Activated T-helper 1 cell treated with anti-CD3 and anti-CD28 coated beads, Interleukin-12 subunit alpha, Interleukin-12 subunit beta, Interleukin-2, Interleukin-4 antibody, amounts not matched to agents 30 ng/mL and 10 ng/mL and 1 ng/mL, durations not matched to agents 14 hours and 24 hours and 36 hours (primary cell): Measurements from ENCODE around the gene SEZ6L2. TPM values are rescaled to one million over a fixed set of nuclear protein-coding genes. Genes with fewer than 3 reads are reported as not detected.
A peak's percentile ranks its signal among the peaks of the same experiment; 100 is the strongest.

Experiments used
- DNase-seq: peaks from one replicate; pipeline ENCODE4 v3.0.0; 2021; ENCODE audit warnings: low spot score
- H3K27ac Mint-ChIP-seq: one replicate; pipeline ENCODE4 v1.8.0; 2021; ENCODE audit warnings: mild to moderate bottlenecking, mixed read lengths
- H3K27me3 Mint-ChIP-seq: one replicate; pipeline ENCODE4 v1.8.0; 2022; ENCODE audit warnings: mild to moderate bottlenecking, moderate library complexity, mixed read lengths; ENCODE audit not compliant: insufficient read depth
- H3K36me3 Mint-ChIP-seq: one replicate; pipeline ENCODE4 v1.8.0; 2021; ENCODE audit warnings: low read depth, mixed read lengths
- H3K4me1 Mint-ChIP-seq: one replicate; pipeline ENCODE4 v1.8.0; 2021; ENCODE audit warnings: low read depth, mixed read lengths
- H3K4me3 Mint-ChIP-seq: one replicate; pipeline ENCODE4 v1.8.0; 2021; ENCODE audit warnings: mild to moderate bottlenecking, moderate library complexity, mixed read lengths
- H3K9me3 Mint-ChIP-seq: one replicate; pipeline ENCODE4 v1.8.0; 2021; ENCODE audit warnings: mixed read lengths
- intact Hi-C: fragments of 100-400 bp; cut with micrococcal nuclease; formaldehyde crosslinking; loops from one replicate; pipeline ENCODE4 v1.15.1; 2024
- total RNA-seq: library from RNA; stranded (reverse); gene quantifications from 2 replicates; pipeline ENCODE4 v1.2.3, GENCODE V29; 2022

Gene SEZ6L2
- total RNA-seq, 1 donor from 2014 or later: 0.16 TPM

DNA sequence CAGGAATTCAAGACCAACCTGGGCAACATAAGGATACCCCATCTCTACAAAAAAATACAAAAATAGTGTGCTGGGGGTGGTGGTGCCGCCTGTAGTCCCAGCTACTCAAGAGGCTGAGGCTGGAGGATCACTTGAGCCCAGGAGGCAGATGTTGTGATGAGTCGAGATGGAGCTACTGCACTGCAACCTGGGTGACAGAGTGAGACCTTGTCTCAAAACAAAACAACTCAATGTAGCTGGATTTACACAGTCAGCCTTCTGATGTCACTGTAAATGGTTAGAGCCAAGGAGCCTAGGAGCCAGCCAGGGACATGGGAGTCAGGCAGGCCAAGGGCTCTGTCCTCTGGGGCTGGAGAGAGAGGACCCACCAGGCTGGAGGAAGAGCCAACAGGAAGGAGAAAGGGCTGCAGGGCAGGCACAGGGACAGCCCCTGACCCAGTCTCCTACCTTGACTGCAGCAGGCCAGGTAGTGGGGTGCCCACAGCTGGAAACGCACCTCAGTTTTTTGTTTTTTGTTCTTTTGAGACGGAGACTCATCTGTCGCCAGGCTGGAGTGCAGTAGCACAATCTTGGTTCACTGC, 44.7 kb downstream of the SEZ6L2 start:
- Mint-ChIP-seq H3K4me1 (no peaks in the 10 kb centered on the region), H3K36me3 (peaks cover 18% of the 10 kb centered on the region), H3K27me3 (no peaks in the 10 kb centered on the region), H3K4me3 (no peak overlapping the region), H3K9me3 (no peaks in the 10 kb centered on the region), H3K27ac (no peak overlapping the region)
- DNase-seq: no peak
- intact Hi-C loops: no loop called here

DNA sequence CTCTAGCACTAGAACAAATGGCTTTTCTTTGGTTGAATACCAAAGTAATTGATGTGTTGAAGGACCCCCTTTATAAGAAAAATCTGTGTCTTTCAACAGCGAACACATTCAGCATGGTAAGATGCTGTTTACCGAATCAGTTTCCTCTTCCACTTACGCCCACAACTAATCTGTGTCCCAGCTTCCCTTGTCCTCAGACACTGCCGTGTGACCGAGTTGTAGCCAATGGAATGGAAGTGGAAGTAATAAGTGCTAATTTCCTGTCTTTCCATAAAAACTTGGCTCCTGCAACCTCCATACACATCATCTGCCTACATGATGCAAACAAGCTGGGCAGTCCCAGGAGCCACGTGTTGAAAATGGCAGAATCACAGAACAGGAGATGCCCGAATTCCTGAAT, 46.7 kb downstream of the SEZ6L2 start:
- no peaks in the 10 kb centered on the region for H3K27me3 Mint-ChIP-seq
- H3K4me1 Mint-ChIP-seq: peaks cover 5% of the 10 kb centered on the region
- no peak overlapping the region for H3K27ac Mint-ChIP-seq
- no peak overlapping the region for H3K4me3 Mint-ChIP-seq
- H3K9me3 Mint-ChIP-seq: no peaks in the 10 kb centered on the region
- no peak for DNase-seq
- intact Hi-C loops: no loop called here
- H3K36me3 Mint-ChIP-seq: peaks cover 20% of the 10 kb centered on the region

- Mint-ChIP-seq H3K9me3 (no peaks in the 10 kb centered on the region), H3K4me3 (no peak overlapping the region), H3K27ac (no peak overlapping the region), H3K27me3 (no peaks in the 10 kb centered on the region), H3K4me1 (peaks cover 5% of the 10 kb centered on the region), H3K36me3 (peaks cover 23% of the 10 kb centered on the region)
- DNase-seq: no peak
- intact Hi-C loops: no loop called here
These were observed 48.4 kb downstream of the SEZ6L2 start for GRCh38 chr16:29850998-29851397.

GRCh38 chr16:29849505-29849904, 49.8 kb downstream of the SEZ6L2 start:
- no peaks in the 10 kb centered on the region for H3K9me3 Mint-ChIP-seq
- DNase-seq: no peak
- H3K27ac Mint-ChIP-seq: no peak overlapping the region
- peaks cover 5% of the 10 kb centered on the region for H3K4me1 Mint-ChIP-seq
- peaks cover 33% of the 10 kb centered on the region for H3K36me3 Mint-ChIP-seq
- H3K27me3 Mint-ChIP-seq: no peaks in the 10 kb centered on the region
- intact Hi-C loops: loop anchor here (2.0 kb wide), 1 partner anchor 157 kb away; no protein-coding TSS in a partner anchor
- no peak overlapping the region for H3K4me3 Mint-ChIP-seq

- Mint-ChIP-seq H3K36me3 (peaks cover 36% of the 10 kb centered on the region), H3K27me3 (no peaks in the 10 kb centered on the region), H3K9me3 (no peaks in the 10 kb centered on the region), H3K27ac (no peak overlapping the region), H3K4me1 (peaks cover 5% of the 10 kb centered on the region), H3K4me3 (no peak overlapping the region)
- intact Hi-C loops: loop anchor here (1.0 to 2.0 kb wide), 5 partner anchors 21 to 156 kb away; partner anchors contain the start of gene MVP
- DNase-seq: peak; percentile 67
These were observed 50.7 kb downstream of the SEZ6L2 start for GRCh38 chr16:29848420-29849297.

- H3K27me3 Mint-ChIP-seq: no peaks in the 10 kb centered on the region
- no peak for DNase-seq
- peaks cover 35% of the 10 kb centered on the region for H3K36me3 Mint-ChIP-seq
- H3K9me3 Mint-ChIP-seq: no peaks in the 10 kb centered on the region
- H3K4me3 Mint-ChIP-seq: no peak overlapping the region
- H3K27ac Mint-ChIP-seq: no peak overlapping the region
- H3K4me1 Mint-ChIP-seq: peaks cover 5% of the 10 kb centered on the region
- intact Hi-C loops: no loop called here
These were observed 53.7 kb downstream of the SEZ6L2 start for GRCh38 chr16:29845656-29846055.

DNA sequence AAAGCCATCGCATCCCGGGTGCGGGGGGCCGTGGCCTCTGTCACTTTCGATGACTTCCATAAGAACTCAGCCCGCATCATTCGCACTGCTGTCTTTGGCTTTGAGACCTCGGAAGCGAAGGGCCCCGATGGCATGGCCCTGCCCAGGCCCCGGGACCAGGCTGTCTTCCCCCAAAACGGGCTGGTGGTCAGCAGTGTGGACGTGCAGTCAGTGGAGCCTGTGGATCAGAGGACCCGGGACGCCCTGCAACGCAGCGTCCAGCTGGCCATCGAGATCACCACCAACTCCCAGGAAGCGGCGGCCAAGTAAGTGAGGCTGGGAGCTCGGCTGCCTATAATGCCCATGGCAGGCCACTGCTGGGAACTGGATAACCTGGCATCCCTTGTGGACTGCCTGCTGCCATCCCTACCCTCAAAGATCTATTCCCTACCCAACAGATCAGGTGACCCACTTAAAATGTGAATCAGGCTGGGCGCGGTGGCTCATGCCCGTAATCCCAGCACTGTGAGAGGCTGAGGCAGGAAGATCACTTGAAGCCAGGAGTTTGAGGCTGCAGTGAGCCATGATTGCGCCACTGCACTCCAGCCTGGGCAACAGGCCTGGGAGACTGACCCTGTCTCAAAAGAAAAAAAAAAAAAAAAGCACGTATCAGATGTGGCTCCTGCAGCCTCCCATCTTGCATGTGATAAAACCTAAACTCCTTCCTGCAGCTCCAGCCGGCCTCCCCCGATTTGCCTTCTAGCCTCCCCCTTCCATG, 54.6 kb downstream of the SEZ6L2 start:
- Mint-ChIP-seq H3K4me3 (no peak overlapping the region), H3K27ac (no peak overlapping the region), H3K27me3 (no peaks in the 10 kb centered on the region), H3K36me3 (peaks cover 34% of the 10 kb centered on the region), H3K4me1 (peaks cover 5% of the 10 kb centered on the region), H3K9me3 (no peaks in the 10 kb centered on the region)
- DNase-seq: no peak
- intact Hi-C loops: no loop called here

DNA sequence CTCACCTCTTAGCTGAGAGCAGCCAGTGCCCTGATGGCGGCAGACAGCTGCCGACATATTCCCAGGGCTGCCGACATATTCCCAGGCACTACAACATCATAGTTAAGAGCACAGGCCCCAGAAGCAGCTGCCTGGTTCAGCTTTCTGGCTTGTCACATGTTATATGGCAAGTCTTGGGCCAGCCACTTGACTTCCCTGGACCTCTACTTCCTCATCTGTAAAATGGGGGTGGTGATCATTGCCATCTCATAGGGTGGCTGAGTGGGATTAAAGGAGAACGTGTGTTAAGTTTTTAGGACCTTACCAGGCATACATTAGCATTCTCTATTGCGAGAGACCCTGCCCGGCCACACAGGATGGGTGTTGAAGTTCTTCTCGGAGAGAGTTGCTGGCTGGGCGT, 55.4 kb downstream of the SEZ6L2 start:
- H3K4me1 Mint-ChIP-seq: peaks cover 5% of the 10 kb centered on the region
- no peaks in the 10 kb centered on the region for H3K27me3 Mint-ChIP-seq
- no peak for DNase-seq
- no peak overlapping the region for H3K4me3 Mint-ChIP-seq
- peak overlapping the region; percentile 56 for H3K27ac Mint-ChIP-seq
- H3K9me3 Mint-ChIP-seq: no peaks in the 10 kb centered on the region
- intact Hi-C loops: no loop called here
- peaks cover 33% of the 10 kb centered on the region for H3K36me3 Mint-ChIP-seq

- Mint-ChIP-seq H3K27me3 (no peaks in the 10 kb centered on the region), H3K36me3 (peaks cover 29% of the 10 kb centered on the region), H3K9me3 (no peaks in the 10 kb centered on the region), H3K4me3 (no peak overlapping the region), H3K27ac (no peak overlapping the region), H3K4me1 (no peaks in the 10 kb centered on the region)
- intact Hi-C loops: no loop called here
- DNase-seq: no peak
These were observed 56.5 kb downstream of the SEZ6L2 start for GRCh38 chr16:29842732-29843346.

DNA sequence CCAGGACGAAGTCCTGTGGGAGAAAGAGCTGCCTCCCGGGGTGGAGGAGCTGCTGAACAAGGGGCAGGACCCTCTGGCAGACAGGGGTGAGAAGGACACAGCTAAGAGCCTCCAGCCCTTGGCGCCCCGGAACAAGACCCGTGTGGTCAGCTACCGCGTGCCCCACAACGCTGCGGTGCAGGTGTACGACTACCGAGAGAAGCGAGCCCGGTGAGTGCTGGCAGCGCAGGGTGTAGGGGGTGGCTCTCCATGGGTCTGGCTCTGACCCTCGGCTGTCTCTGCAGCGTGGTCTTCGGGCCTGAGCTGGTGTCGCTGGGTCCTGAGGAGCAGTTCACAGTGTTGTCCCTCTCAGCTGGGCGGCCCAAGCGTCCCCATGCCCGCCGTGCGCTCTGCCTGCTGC, 57.7 kb downstream of the SEZ6L2 start:
- Mint-ChIP-seq H3K9me3 (no peaks in the 10 kb centered on the region), H3K27ac (no peak overlapping the region), H3K27me3 (no peaks in the 10 kb centered on the region), H3K4me3 (no peak overlapping the region), H3K36me3 (peaks cover 33% of the 10 kb centered on the region), H3K4me1 (no peaks in the 10 kb centered on the region)
- no peak for DNase-seq
- intact Hi-C loops: no loop called here

- H3K4me3 Mint-ChIP-seq: no peak overlapping the region
- no peaks in the 10 kb centered on the region for H3K27me3 Mint-ChIP-seq
- no peak for DNase-seq
- intact Hi-C loops: no loop called here
- H3K27ac Mint-ChIP-seq: no peak overlapping the region
- H3K9me3 Mint-ChIP-seq: no peaks in the 10 kb centered on the region
- H3K36me3 Mint-ChIP-seq: peaks cover 35% of the 10 kb centered on the region
- no peaks in the 10 kb centered on the region for H3K4me1 Mint-ChIP-seq
These were observed 59.1 kb downstream of the SEZ6L2 start for GRCh38 chr16:29840240-29840639.

DNA sequence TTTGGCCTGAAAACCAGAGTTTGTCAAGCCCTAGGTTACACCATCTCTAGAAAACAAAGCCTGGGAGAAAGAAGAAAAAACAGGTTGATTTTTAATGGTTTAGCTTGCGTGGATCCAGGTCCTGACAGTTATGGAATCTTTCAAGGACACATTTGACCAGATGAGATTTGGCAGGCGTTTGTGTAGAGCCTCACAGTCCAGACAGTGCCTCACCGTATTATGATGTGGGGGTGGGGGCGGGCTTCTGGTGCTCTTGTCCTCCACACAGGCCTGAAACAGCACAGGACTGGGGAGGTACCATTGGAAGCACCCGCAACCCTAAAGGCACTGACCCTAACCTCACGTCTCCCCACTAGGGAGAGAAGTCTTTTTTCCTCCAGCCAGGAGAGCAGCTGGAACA, 59.5 kb downstream of the SEZ6L2 start:
- Mint-ChIP-seq H3K4me1 (no peaks in the 10 kb centered on the region), H3K4me3 (no peak overlapping the region), H3K9me3 (no peaks in the 10 kb centered on the region), H3K27ac (peak overlapping the region; percentile 26), H3K27me3 (no peaks in the 10 kb centered on the region), H3K36me3 (peaks cover 33% of the 10 kb centered on the region)
- intact Hi-C loops: no loop called here
- no peak for DNase-seq
